HEK293 (cell line): Measurements from ENCODE around the gene STX5.
A peak's percentile ranks its signal among the peaks of the same experiment; 100 is the strongest.

Source experiments
- ELK4 ChIP-seq: IDR thresholded peaks from 2 replicates; pipeline ENCODE4 v1.6.1; 2011; ENCODE audit warnings: mild to moderate bottlenecking, low read depth, low read length, borderline replicate concordance
- HOXA7 ChIP-seq: sonication (generic); formaldehyde crosslinking; IDR thresholded peaks from 2 replicates; pipeline ENCODE4 v1.8.1; 2022; ENCODE audit warnings: missing genetic modification reagents, borderline replicate concordance
- KLF16 ChIP-seq: fragments of 450-650 bp; formaldehyde crosslinking; IDR thresholded peaks from 2 replicates; pipeline ENCODE4 v1.5.1; 2017; ENCODE audit warnings: missing biosample characterization, missing genetic modification characterization
- PRDM2 ChIP-seq: fragments of 450-650 bp; formaldehyde crosslinking; IDR thresholded peaks from 2 replicates; pipeline ENCODE4 v1.5.1; 2016; ENCODE audit warnings: missing biosample characterization, missing genetic modification characterization, borderline replicate concordance
- REPIN1 ChIP-seq: fragments of 450-650 bp; formaldehyde crosslinking; IDR thresholded peaks from 2 replicates; pipeline ENCODE4 v1.5.1; 2017; ENCODE audit warnings: missing biosample characterization, missing genetic modification characterization, low read depth
- SCRT1 ChIP-seq: fragments of 450-650 bp; formaldehyde crosslinking; IDR thresholded peaks from 2 replicates; pipeline ENCODE4 v1.5.1; 2016; ENCODE audit warnings: missing biosample characterization, missing genetic modification characterization, borderline replicate concordance
- ZEB2 ChIP-seq: fragments of 450-650 bp; formaldehyde crosslinking; IDR thresholded peaks from 2 replicates; pipeline ENCODE4 v1.5.1; 2016; ENCODE audit warnings: missing biosample characterization, missing genetic modification characterization
- ZFP37 ChIP-seq: fragments of 450-650 bp; formaldehyde crosslinking; IDR thresholded peaks from 2 replicates; pipeline ENCODE4 v1.5.1; 2016; ENCODE audit warnings: missing biosample characterization, missing genetic modification characterization
- ZFP41 ChIP-seq: fragments of 450-650 bp; formaldehyde crosslinking; IDR thresholded peaks from 2 replicates; pipeline ENCODE4 v1.5.1; 2016; ENCODE audit warnings: missing biosample characterization, missing genetic modification characterization, borderline replicate concordance
- ZNF121 ChIP-seq: fragments of 450-650 bp; formaldehyde crosslinking; IDR thresholded peaks from 2 replicates; pipeline ENCODE4 v1.5.1; 2016; ENCODE audit warnings: missing biosample characterization, missing genetic modification characterization
- ZNF157 ChIP-seq: fragments of 450-650 bp; formaldehyde crosslinking; IDR thresholded peaks from 2 replicates; pipeline ENCODE4 v1.5.1; 2016; ENCODE audit warnings: missing biosample characterization, missing genetic modification characterization
- ZNF184 ChIP-seq: fragments of 450-650 bp; IDR thresholded peaks from 2 replicates; pipeline ENCODE4 v1.5.1; 2018; ENCODE audit warnings: missing biosample characterization, mild to moderate bottlenecking, missing genetic modification characterization
- ZNF211 ChIP-seq: fragments of 450-650 bp; formaldehyde crosslinking; IDR thresholded peaks from 2 replicates; pipeline ENCODE4 v1.5.1; 2016; ENCODE audit warnings: low read depth, missing biosample characterization, missing genetic modification characterization
- ZNF341 ChIP-seq: fragments of 450-650 bp; formaldehyde crosslinking; IDR thresholded peaks from 2 replicates; pipeline ENCODE4; 2016; ENCODE audit warnings: low read depth, missing biosample characterization, missing genetic modification characterization
- ZNF350 ChIP-seq: fragments of 450-650 bp; formaldehyde crosslinking; IDR thresholded peaks from 2 replicates; pipeline ENCODE4 v1.5.0; 2017; ENCODE audit warnings: missing biosample characterization, mild to moderate bottlenecking, missing genetic modification characterization
- ZNF426 ChIP-seq: fragments of 450-650 bp; formaldehyde crosslinking; IDR thresholded peaks from 2 replicates; pipeline ENCODE4 v1.5.1; 2017; ENCODE audit warnings: missing biosample characterization, missing genetic modification characterization, mild to moderate bottlenecking, inconsistent platforms, moderate library complexity
- ZNF518A ChIP-seq: fragments of 450-650 bp; formaldehyde crosslinking; conservative IDR thresholded peaks from 2 replicates; pipeline ENCODE4 v1.5.1; 2016; ENCODE audit warnings: low read depth, missing biosample characterization, missing genetic modification characterization
- ZNF529 ChIP-seq: fragments of 450-650 bp; formaldehyde crosslinking; IDR thresholded peaks from 2 replicates; pipeline ENCODE4 v1.5.1; 2017; ENCODE audit warnings: missing genetic modification characterization, missing biosample characterization; ENCODE audit not compliant: insufficient replicate concordance
- ZNF558 ChIP-seq: fragments of 450-650 bp; formaldehyde crosslinking; IDR thresholded peaks from 2 replicates; pipeline ENCODE4 v1.5.1; 2016; ENCODE audit warnings: missing biosample characterization, missing genetic modification characterization
- ZNF560 ChIP-seq: fragments of 450-650 bp; formaldehyde crosslinking; IDR thresholded peaks from 2 replicates; pipeline ENCODE4 v1.5.1; 2017; ENCODE audit warnings: missing biosample characterization, missing genetic modification characterization, borderline replicate concordance
- ZNF610 ChIP-seq: fragments of 450-650 bp; formaldehyde crosslinking; IDR thresholded peaks from 2 replicates; pipeline ENCODE4 v1.5.1; 2016; ENCODE audit warnings: missing biosample characterization, missing genetic modification characterization, borderline replicate concordance
- ZNF624 ChIP-seq: fragments of 450-650 bp; formaldehyde crosslinking; IDR thresholded peaks from 2 replicates; pipeline ENCODE4 v1.5.1; 2017; ENCODE audit warnings: missing biosample characterization, missing genetic modification characterization
- ZNF670 ChIP-seq: fragments of 450-650 bp; formaldehyde crosslinking; IDR thresholded peaks from 2 replicates; pipeline ENCODE4 v1.5.1; 2016; ENCODE audit warnings: missing biosample characterization, missing genetic modification characterization, low read depth
- ZNF701 ChIP-seq: fragments of 450-650 bp; formaldehyde crosslinking; IDR thresholded peaks from 2 replicates; pipeline ENCODE4 v1.5.1; 2016; ENCODE audit warnings: missing biosample characterization, missing genetic modification characterization
- ZNF707 ChIP-seq: fragments of 450-650 bp; formaldehyde crosslinking; IDR thresholded peaks from 2 replicates; pipeline ENCODE4 v1.5.1; 2016; ENCODE audit warnings: missing biosample characterization, missing genetic modification characterization
- ZNF747 ChIP-seq: fragments of 450-650 bp; formaldehyde crosslinking; IDR thresholded peaks from 2 replicates; pipeline ENCODE4 v1.5.1; 2016; ENCODE audit warnings: missing biosample characterization, missing genetic modification characterization
- ZNF76 ChIP-seq: fragments of 450-650 bp; formaldehyde crosslinking; IDR thresholded peaks from 2 replicates; pipeline ENCODE4; 2016; ENCODE audit warnings: low read depth, missing biosample characterization, missing genetic modification characterization, borderline replicate concordance
- ZNF785 ChIP-seq: fragments of 450-650 bp; formaldehyde crosslinking; IDR thresholded peaks from 2 replicates; pipeline ENCODE4 v1.5.1; 2016; ENCODE audit warnings: missing biosample characterization, missing genetic modification characterization
- ZNF792 ChIP-seq: fragments of 450-650 bp; formaldehyde crosslinking; IDR thresholded peaks from 2 replicates; pipeline ENCODE4 v1.5.1; 2016; ENCODE audit warnings: missing biosample characterization, missing genetic modification characterization

The STX5 gene

GRCh38 chr11:62830904-62831519 is 839 bp downstream of the STX5 start (continued):
- no peak for TF ChIP-seq ZNF792 (tag by site-specific recombination)
- TF ChIP-seq ZFP37: no peak
- TF ChIP-seq KLF16 (tag by site-specific recombination): no peak; the same call in 1 of the 2 replicates
- no peak for TF ChIP-seq ZNF610
- no peak for TF ChIP-seq ZNF426 (tag by site-specific recombination)
- no peak for TF ChIP-seq ZNF624 (tag by site-specific recombination)
- TF ChIP-seq ELK4: no peak
- no peak for TF ChIP-seq ZFP41 (tag by site-specific recombination)
- no peak for TF ChIP-seq HOXA7
- no peak for TF ChIP-seq ZNF529 (tag by site-specific recombination)
- TF ChIP-seq ZNF184: peak; percentile 43; the same call in 1 of the 2 replicates
- no peak for TF ChIP-seq ZNF560 (tag by site-specific recombination)
- TF ChIP-seq ZNF701 (tag by site-specific recombination): no peak
- no peak for TF ChIP-seq ZNF350 (tag by site-specific recombination)
- no peak for TF ChIP-seq ZNF747
- no peak for TF ChIP-seq ZNF785 (tag by site-specific recombination)
- no peak for TF ChIP-seq PRDM2 (tag by site-specific recombination)
- no peak for TF ChIP-seq ZNF157 (tag by site-specific recombination)
- TF ChIP-seq ZNF341 (tag by site-specific recombination): no peak
- no peak for TF ChIP-seq REPIN1
- TF ChIP-seq SCRT1 (tag by site-specific recombination): no peak
- TF ChIP-seq ZNF518A (tag by site-specific recombination): peak; percentile 42; the same call in 1 of the 2 replicates
- no peak for TF ChIP-seq ZNF707 (tag by site-specific recombination)
- no peak for TF ChIP-seq ZNF121 (tag by site-specific recombination)
- TF ChIP-seq ZNF558 (tag by site-specific recombination): no peak
- peak; percentile 47; the same call in 1 of the 2 replicates for TF ChIP-seq ZNF76 (tag by site-specific recombination)
- no peak for TF ChIP-seq ZNF670 (tag by site-specific recombination)
- no peak for TF ChIP-seq ZNF211 (tag by site-specific recombination)
- TF ChIP-seq ZEB2 (tag by site-specific recombination): no peak
